HG03135 (cell line): ENCODE results near the gene DNAH14.
"Not testable (repeated sequence)": the region's sequence is repeated elsewhere in the genome, so short reads cannot be mapped to it uniquely, and the experiment has no call there.

Experiments used
- ATAC-seq: cut with Tn5 transposase; IDR thresholded peaks from one replicate; pipeline ENCODE4 v1.9.1; 2021; ENCODE audit warnings: mild to moderate bottlenecking, moderate library complexity; ENCODE audit not compliant: unreplicated experiment

Gene DNAH14

DNA sequence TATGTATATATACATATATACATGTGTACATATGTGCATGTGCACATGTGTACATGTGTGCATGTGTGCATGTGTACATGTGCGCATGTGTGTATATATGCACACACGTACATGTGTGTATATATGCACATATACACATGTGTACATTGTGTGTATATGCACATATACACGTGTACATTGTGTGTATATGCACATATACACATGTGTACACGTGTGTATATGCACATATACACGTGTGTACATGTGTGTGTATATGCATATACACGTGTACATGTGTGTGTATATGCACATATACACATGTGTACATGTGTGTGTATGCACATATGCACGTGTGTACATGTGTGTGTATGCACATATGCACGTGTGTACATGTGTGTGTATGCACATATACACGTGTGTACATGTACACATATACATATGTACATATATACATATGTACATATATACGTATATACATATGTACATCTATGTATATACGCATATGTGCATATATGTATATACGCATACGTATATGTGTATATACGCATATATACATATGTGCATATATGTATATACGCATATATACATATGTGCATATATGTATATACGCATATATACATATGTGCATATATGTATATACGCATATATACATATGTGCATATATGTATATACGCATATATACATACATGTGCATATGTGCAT lies 405.8 kb downstream of the DNAH14 start:
- ATAC-seq = not testable (repeated sequence)

DNA sequence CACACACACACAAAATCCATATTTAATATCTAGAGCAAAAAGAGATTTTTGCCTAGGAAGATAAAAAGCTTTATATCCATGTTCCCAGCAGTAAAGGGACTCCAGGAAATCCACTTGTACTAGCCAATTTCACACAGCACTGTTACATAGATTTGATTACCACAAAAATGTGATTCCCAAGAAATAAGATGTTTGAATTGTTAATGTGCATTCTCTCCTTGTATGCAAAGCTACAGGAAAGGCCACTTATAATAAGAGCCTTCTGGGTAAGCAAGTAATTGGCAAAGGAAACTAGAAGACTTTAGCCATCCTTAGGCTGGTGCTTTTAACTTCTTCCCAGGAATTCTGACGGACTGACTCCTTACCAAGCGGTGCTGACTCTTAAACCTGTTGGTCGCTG lies 409.1 kb downstream of the DNAH14 start:
- no peak for ATAC-seq

DNA sequence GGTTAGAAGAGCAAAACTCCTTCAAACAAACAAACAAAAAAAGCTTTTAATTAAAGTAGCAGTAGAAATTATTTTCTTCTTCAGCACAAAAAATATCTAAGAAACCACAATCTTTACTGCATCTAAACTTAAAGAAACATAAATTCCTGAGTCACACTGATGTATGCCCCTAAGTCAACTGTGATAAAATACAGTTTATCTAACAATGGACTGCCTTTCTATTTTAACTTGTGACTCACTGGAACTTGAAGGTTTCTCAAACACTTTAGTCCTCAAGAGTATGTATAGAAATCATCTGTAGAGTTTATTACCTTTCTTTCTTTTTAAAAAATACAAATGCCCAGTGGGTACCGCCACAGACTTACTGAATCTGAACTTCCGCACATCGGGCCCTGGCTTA lies 412.2 kb downstream of the DNAH14 start:
- no peak for ATAC-seq

DNA sequence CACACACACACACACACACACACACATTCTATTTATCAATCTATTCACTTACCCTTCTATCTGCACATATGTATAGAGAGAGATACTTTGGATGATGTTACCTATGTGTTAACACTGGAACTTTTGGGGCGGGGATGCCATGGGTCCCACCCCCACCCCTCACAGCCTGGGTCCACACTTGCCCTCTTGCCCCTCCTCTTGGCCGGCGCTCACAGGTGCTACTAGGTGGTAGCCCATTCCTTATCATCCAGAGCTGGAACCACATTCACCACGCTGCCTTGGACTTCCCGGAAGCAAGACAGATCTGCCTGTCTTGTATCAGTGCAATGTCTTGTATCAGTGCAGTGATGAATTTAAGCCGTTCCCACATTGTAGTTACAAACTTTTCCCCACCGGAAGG lies 413.2 kb downstream of the DNAH14 start:
- ATAC-seq = no peak

DNA sequence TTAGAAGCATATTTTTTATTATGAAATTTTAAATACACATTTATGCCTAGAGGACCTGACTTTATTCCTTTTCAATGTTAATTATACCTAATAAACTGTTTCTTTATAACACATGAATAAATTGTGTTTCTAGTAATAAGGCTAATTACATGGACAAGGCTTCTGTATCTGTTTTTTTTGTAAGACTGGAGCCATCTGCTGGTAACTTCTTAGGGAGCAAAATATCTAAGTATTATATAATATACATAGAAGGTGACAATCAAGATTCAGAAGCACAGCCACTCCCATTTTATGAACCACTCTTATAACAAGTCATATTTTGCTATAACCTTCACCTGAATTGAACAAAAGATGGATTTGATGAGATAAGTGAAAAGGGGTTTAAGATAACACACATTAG lies 414.1 kb downstream of the DNAH14 start:
- ATAC-seq = no peak

DNA sequence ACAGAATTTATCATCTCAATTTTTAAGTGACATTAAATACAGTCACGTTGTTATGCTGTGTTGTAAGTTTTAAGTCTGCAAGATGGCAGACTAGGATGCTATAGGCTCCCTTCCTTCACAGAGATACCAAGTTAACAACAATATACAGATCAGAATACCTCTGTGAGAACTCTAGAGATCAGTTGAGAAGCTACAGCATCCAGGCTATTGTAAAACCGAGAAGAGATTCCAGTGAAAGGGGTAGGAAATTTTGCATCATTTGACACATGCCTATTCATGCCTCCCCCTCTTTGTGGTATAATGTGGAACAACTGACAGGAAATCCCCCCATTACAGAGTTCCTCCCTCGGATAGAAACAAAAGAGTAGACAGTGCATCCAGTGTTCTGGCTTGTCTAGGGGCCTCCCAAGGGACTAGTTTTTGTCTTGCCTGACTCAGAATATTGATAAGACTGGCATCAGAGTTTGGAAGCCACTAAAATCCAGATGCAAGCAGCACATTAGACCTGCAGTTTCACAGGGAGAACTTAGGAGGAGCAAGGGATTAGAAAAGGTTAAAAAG lies 417.7 kb downstream of the DNAH14 start:
- no peak for ATAC-seq

DNA sequence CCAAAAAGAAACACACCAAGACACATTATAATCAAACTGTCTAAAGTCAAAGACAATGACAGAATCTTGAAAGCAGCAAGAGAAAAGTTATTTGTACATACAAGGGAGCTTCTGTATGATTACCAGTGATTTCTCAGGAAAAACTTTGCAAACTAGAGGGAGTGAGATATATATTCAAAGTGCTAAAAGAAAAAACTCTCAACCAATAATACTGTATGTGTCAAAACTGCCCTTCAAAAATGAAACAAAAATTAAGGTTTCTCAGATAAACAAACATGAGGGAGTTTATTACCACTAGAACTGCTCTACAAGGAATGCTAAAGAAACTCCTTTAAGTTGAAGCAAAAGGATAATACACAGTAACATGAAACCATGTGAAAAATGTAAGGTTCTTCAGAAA lies 418.9 kb downstream of the DNAH14 start:
- ATAC-seq = no peak

DNA sequence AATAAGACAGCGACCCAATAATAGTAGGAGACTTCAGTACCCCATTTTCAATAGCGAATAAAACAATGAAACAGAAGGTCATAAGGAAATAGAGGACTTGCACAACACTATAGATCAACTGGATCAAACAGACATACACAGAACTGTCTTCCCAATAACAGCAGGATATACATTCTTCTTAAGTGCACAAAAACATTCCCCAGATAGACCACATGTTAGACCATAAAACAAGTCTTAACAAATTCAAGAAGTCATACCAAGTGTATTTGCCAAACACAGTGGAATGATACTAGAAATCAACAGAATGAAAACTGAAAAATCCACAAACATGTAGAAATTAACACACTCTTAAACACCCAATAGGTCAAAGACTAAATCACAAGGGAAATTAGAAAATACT lies 420.4 kb downstream of the DNAH14 start:
- ATAC-seq = no peak

DNA sequence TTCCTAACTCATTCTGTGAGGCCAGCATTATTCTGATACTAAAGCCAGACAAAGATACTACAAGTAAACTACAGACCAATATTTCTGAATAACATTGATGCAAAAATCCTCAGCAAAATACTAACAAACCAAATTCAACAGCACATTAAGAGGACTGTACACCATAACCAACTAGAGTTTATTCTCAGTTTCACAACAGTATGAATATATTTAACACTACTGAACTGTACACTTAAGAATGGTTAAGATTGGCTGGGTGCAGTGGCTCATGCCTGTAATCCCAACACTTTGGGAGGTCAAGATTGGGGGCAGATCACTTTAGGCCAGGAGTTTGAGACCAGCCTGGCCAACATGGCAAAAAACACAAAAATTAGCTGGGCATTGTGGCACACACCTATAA lies 421.4 kb downstream of the DNAH14 start:
- ATAC-seq = no peak

DNA sequence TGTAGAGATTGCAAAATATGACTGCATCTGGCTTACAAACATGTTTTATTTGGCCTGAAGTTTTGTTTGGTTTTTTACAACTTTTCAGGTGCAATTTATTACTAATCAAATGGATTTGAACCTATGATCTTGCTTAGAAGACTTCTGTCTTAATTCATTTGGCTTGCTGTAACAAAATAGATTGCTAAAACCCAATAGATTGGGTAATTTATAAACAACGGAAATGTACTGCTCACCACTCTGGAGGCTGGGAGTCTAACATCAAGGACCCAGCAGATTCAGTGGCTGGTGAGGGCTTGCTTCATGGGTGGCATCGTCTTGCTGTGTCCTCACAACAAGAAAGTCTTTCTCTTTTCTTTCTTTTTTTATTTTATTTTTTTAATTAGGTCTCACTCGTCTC lies 425.4 kb downstream of the DNAH14 start:
- ATAC-seq = no peak

DNA sequence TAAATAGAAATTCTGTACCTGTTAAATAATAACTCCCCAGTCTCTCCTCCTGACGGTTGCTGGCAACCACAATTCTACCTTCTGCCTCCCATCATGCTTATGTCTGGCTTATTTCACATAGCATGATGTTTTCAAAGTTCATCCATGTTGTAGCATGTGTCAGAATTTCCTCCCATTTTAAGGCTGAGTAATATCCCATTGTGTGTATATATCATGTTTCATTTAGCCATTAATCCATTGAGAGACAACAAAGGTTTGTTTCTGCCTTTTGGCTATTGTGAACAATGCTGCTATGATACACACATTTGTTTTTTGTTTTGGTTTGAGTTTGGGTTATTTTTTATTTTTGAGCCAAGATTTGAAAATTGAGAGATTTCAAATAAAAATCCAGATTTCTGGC lies 426.4 kb downstream of the DNAH14 start:
- no peak for ATAC-seq

DNA sequence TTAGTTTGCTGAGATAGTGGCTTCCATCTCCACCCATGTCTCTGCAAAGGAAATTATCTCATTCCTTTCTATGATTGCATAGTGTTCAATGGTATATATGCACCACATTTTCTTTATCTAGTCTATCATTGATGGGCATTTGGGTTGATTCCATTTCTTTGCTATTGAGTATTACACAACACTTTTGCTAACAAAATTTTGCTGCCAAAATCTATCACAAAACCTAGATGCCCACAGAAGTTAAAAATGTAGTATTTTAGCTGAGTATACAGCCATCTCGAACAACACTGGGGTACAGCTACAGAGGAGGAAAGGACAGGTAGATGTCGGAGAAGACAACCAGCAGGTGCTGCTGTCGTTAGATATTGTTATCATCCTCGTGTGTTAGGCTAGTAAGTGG lies 430.6 kb downstream of the DNAH14 start:
- no peak for ATAC-seq

DNA sequence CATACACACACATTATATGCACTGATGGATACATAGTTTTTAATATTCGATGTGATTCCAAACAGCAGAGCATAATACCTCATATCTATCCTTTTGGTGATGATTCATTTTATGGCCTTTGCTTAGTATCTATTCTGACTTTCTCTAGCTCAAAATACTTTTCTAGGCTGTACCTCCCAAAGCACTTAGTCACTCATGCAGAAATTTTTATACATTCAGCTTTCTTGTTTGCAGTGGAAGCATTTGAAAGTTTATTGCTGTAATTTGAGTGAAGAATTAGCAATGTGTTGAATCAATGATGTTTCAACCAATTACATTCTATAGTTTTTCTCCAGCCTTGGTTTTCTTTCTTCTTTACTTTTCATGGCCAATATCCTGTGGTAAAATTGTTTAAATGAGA lies 431.7 kb downstream of the DNAH14 start:
- ATAC-seq = no peak

DNA sequence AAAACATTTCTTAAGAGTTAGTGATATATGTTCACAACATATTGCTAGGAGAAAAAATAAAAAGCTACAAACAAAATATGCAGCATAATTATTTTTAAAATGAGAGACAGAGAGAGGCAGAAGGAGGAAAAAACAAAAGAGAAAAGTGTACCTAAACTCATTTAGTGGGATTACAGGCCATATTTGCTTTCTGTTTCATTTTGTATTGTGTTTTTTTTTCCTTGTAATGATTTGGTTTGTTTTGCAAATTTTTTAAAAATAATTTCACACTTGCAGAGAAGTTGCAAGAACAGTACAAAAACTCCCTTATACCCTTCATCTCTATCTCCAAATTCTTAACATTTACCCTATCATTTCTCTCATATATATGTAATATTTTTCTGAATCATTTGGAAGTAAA lies 433.3 kb downstream of the DNAH14 start:
- ATAC-seq = no peak

DNA sequence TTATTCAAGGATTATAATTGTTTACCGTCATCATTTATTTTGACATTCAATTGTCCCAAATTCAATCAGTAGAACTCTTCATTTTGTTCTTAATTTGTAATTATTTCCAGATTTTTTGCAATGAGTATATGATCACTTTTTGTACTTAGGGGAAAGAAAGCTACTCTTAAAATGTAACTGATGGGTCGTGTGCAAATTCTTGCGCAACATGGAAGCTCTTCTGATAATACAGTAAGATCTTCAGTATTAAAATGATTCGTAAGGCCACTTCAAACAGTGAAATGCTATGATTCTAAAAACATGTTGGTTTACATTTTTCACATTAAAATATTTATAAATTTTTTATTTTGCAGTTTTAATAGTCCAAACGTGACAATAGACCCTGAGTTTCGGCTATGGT lies 435.0 kb downstream of the DNAH14 start:
- ATAC-seq = no peak

DNA sequence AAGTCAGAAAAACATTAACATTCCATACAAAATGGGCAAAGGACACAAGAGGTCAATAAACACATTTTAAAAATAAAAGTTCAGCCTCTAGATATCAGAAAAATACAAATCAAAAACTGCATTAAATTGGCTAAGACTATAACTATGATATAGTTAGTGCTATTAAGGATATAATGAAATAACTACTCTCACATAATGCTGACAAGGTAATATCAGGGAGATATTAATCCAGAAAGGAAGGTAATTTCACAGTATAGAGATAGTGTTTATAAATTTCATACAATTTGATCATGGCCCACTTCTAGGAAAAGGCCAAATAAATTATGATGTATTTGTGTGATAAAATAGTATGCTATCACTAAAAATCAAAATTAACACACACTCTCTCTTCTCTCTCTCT lies 436.5 kb downstream of the DNAH14 start:
- ATAC-seq = no peak

DNA sequence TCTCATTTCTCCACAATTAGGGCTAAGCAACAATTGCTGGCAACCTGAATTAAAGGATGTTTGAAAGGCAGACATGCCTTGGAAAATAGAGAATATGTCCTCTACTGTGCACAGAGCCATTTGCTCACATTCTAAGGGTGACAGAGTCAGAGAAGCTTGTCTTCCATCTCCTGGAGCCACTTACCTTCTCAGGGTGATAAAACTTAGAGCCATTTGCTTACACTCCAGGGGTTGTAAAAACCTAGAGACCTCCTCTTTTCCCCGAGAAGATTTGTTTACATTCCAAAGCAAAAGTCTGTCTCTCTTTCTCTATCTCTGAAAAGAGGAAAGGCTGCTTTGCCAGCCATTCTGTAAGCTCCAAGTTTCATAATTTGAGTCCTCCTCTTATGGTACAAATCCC lies 437.1 kb downstream of the DNAH14 start:
- no peak for ATAC-seq

DNA sequence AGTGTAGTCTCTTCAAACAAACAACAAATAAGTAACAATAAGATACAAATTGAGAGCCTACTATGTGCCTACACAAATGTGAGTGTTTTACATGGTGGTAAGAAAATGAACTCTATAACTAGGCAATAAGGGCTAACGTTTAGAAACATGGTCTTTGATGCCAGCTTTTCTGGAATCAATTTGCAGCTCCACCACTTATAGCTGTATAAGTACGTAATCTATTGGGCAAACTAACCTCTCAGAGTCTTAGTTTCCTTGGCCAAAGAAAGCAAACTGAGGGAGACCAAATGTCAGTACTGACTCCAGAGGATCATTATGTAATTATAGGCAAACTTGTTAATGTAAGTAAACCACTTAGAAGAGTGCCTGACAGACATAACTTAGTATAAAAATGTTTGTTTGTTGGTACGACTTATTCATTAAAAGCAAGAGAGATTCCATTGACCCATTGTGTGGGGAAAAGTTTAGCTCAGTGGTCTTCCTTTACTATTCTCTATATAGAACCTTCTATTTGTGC lies 438.6 kb downstream of the DNAH14 start:
- no peak for ATAC-seq

DNA sequence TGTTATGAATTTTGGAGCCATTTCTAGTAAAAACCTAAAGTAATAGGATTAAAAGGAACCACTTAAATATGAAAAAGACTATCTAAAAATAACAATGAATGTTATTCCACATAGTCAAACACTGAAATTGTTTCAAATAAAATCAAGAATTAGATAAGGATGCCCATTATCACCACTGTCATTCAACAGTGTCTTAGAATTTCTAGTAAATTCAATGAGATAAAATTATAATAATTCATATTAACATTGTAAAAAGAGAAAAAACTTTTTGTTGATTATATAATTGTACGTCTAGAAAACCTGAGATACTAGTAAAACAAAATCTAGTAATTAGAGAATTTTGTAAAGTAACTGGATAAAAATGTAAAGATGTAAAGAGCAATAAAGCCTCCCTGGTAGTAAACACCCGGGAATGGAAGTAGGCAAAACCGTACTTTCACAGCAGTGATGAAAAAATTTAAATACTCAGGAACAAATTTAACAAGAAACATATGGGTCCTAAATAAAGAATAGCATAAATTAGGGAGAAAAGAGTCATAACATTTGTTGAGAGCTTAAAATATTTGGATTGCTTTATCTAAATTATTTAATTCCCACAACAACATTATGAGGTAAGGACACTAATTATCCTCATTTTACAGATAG lies 442.0 kb downstream of the DNAH14 start:
- no peak for ATAC-seq

DNA sequence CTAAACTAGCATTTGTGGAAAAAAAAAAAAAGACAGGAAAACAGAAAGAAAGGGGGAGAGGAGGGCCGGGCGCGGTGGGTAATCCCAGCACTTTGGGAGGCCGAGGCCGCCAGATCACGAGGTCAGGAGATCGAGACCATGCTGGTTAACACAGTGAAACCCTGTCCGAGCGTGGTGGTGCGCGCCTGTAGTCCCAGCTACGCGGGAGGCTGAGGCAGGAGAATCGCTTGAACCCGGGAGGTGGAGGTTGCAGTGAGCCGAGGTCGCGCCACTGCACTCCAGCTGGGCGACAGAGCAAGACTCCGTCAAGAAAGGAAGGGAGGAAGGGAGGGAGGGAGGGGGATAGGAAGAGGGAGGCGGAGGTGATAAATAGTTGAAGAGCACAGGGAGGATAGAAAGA lies 443.7 kb downstream of the DNAH14 start:
- no peak for ATAC-seq

DNA sequence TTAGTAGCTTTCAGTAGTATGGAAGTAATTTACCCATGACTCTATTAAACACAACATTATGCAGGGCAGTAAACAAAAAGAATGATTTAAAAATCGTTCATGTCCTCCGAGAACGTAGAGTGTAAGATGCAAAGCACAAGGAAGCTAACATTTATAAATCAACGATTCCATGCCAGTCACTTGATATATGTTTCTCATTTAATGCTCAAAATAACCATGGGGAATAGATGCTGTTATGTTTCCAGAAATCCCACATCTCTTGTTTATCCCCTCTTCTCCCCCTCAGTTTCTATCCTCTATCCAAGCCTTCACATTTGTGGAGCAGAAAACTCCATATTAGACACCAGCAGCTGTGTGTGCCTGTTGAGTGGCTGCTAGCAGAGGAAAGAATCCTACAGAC lies 445.5 kb downstream of the DNAH14 start:
- ATAC-seq = no peak

DNA sequence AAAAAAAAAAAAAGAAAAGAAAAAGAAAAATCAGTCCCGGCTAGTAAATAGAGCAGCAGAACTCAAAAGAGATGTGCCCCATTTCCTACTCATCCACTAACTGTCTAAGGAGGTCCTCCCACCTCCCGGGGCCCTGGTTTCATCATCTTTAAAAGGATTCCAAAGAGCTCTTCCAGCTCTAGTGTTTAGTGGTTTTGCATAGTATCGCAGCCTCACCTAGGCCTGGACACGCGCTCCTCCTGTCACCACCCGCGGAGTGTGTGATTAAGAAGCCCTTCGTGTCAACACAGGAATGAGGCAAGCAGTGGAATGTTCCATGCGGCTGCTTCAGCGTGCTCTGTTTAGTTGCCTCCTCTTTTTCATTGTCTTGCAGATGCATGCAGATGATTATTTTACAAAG lies 449.4 kb downstream of the DNAH14 start:
- no peak for ATAC-seq
